GM18868 (cell line): ENCODE measurements around the gene TRAK2.
"Not testable (repeated sequence)": the region's sequence is repeated elsewhere in the genome, so short reads cannot be mapped to it uniquely, and the experiment has no call there.

Experiments used
- ATAC-seq: cut with Tn5 transposase; IDR thresholded peaks from one replicate; pipeline ENCODE4 v1.9.1; 2021; ENCODE audit warnings: mild to moderate bottlenecking, moderate library complexity; ENCODE audit not compliant: unreplicated experiment

TRAK2 gene

DNA sequence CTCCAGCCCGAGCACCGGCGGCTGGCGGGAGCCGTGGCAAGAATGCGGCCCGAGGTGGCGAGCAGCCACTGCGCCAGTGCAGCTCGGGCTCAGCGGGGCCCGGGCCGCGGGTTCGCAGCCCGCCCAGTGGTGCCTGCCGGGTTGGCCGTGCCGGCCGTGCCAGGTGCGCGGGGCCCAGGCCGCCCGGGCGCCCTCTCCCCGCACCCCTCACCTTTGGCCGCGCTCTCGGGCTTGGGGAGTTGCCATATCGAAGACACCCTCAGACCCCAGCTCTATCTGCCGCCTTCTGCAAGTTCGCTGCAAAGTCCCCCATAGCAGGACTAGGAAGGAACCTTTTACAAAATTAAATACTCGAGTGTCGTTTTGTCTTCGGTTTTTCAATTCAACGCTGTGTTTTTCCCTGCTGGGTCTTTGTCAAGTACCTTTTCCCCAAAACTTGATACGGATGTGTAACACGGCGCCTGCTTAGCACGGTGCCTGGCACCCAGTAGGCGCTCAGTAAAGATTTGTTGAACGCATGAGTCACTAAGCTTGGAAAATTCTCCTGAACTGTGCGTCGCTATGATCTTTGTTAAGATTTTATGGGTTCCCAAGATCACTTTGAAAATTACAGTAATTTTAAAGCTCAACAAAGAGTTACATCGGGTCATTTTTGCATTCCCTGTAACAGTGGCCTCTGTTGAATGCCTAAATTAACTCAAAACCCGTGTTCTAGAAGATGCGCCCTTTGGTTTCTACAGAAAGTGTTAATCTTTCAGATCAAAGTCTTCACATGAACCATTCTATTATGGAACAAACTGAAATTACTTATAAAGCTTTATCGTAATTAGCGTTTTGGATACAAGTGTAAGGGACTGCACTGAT lies 1.0 kb upstream of the TRAK2 start:
- ATAC-seq = no peak

DNA sequence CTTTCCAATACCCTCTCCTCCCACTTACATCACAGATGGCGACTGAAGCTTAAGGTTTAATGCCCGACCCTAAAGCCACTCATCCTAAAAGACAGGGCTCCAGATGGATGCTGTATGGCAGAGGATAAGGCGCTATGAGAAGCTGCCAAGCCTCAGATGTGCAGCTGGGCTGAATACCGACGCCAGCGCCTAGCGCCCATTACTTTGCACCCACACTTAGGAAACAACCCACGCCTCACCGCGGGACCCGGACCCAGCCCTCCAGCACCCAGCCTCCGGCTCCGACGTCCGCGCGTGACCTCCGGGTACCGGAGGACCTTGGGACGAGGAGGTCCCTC lies 335 bp downstream of the TRAK2 start:
- ATAC-seq = no peak

DNA sequence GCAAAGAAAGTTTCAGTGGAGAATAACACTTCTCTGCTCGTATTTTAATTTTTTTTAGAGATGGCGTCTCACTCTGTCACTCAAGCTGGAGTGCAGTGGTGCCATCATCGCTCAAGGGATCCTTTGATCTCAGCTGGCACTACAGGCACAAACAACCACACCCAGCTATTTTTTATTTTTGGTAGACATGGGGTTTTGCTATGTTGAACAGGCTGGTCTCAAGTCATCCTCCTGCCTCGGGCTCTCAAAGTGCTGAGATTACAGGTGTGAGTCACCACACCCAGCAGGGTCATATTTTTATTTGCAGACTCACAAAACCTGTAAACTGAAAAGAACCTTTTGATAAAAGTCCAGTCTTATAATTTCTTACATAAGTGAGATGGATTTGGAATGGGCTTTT lies 2.6 kb downstream of the TRAK2 start:
- no peak for ATAC-seq

DNA sequence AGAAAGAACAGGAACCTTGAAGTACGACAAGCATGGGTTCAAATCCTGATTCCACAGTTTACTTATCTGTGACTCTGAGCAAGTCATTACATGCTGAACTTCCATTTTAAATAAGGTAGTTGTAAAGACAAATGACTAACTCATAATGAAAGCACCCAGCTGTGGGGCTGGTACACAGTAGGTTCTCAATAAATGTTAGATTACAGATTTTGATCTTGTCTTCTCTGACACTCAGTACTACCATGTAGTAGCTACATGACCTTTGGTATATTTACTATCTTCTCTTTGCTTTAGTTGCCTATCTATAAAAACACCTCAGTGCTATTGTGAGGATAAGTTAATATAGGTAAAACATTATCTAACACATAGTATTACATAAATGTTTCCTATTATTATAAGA lies 3.2 kb downstream of the TRAK2 start:
- ATAC-seq = no peak

DNA sequence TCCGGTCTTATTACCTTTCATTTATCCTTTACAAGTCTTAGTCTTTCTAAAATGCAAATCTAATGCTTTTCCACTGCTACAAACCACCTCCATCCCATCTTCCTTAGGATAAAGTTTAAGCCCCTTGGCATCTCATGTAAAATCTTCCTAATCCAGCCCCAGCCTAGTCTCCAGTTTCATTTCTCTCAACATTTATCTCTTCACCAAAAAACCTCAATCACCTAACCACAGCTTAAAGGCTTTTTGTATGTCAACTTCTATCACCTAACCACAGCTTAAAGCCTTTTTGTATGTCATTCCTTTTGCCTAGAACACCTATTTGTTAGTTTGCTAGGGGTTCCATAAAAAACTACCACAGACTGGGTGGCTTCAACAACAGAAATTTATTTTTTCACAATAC lies 4.2 kb downstream of the TRAK2 start:
- no peak for ATAC-seq

DNA sequence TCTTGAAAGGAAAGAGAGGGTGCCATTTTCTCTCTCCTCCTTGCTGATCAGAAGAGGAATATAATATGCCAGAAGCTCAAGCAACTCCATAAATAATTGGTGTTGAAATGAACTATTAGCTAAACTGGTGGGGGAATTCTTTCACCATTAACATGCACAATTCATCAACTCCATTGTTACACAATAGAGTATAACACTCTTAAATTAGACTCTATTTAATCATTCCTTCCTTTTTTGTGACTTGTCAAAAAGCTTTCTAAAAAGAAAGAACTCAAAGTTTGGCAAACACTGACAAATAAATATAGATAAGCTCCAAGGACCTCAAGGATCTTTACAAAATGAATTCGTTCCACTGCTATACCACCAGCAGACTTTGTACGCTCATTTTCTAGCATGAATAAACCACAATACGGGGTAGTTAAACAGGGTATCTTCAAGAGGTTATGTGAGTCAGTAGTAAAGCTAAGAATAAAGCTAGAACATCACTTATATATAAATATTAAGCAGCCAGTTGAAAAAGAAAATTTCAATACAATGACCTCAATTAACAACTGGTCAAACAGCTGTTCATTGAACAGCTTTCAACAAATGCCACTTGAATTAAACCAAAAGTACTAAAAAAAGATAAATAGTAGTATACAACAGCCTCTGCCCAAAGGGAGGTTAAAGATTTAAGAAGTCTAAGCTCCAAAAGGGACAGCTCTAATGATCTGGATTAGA lies 6.4 kb downstream of the TRAK2 start:
- no peak for ATAC-seq

DNA sequence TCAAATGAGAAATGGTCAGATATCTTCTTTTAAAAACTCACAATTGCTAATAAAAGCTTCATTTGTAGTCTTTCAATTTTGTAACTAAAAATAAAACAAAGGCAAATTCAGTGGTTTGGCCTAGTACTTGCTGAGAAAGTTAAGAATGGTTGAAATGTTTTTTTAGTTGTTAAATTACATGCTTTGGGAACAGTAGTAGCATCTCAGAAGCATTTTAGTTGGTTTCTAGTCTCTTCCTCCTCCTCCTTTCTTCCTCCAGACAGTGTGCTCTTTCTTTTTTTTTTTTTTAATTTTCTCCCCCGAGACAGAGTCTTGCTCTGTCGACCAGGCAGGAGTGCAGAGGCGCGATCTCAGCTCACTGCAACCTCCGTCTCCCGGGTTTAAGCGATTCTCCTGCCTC lies 9.8 kb downstream of the TRAK2 start:
- ATAC-seq = no peak

DNA sequence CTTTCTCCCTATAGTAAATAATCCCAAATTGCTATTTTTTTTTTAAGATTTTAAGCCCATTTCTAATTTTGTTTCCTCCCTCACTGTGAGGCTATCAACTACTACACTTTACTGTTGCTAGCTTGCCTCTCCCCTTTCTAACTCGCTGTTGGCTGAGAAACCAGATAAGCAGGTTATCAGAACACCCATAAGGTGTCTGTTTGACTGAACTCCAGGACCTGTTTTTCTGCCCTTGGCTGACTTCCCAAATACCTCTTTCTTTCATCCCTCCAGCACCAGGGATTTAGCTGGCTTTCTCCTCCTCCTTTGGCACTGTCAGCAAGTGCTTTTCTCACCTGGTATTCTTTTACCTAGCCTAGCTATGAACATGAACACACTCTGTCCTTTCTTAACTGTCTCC lies 11.1 kb downstream of the TRAK2 start:
- ATAC-seq = no peak

DNA sequence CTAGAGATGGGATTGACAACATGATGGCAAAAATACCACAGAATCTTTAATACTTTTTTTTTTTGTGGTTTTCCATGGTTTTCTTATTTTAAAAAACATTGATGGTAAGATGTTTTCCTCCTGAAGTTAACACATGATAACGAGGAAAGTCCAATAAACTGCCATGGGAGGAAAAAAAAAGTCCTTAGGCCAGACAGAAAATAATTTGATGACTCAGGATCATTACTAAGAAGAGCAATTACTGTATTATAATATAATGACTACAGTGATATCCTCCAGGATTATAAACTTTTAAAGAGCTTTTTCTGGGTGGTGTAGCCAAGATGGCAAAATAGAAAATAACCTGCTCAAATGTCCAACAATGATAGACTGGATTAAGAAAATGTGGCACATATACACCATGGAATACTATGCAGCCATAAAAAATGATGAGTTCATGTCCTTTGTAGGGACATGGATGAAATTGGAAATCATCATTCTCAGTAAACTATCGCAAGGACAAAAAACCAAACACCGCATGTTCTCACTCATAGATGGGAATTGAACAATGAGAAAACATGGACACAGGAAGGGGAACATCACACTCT lies 11.8 kb downstream of the TRAK2 start:
- not testable (repeated sequence) for ATAC-seq

DNA sequence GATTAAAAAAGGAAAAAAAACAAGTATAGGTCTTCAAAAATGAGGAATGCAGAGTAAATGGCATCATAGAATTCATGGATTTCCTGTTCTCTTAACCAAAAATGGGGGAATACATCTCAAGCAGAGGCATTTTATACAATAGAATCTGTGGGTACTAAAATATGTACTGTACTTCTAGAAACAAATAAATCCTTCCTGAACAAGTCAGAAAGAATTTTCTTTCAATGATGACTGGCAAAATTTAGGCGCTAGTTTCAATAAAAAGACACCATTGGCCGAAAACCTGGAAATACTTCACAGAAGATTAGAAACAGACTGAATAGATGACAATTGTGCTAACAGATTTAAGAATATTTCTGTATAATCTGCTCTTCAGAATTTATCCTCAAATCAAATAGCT lies 15.1 kb downstream of the TRAK2 start:
- no peak for ATAC-seq

DNA sequence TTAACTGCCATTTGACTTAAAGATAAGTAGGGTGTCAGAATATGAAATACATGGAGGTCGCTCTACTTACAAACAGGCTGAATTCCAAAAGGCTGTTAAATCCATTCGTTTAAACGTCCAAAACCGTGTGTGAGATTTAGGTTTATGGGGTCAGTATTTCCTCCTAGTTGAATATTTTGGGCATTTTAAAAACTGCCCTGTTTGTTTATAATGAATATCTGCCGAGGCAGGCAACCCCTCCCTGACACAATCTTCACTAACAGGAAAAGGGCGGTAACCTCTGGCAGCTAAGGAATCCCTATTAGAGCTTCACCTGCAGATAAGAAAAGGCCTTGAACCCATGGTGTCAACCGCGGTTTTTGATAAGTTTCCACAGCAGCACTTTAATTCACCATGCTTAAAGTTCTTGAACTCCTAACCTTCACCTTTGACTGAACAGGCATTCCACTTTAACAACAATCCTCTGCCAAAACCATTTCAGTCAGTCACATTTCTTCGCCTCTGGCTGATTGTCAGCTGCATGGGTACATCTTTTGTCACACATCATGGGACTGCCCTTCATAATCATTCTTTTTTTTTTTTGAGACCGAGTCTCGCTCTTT lies 17.8 kb downstream of the TRAK2 start:
- no peak for ATAC-seq

DNA sequence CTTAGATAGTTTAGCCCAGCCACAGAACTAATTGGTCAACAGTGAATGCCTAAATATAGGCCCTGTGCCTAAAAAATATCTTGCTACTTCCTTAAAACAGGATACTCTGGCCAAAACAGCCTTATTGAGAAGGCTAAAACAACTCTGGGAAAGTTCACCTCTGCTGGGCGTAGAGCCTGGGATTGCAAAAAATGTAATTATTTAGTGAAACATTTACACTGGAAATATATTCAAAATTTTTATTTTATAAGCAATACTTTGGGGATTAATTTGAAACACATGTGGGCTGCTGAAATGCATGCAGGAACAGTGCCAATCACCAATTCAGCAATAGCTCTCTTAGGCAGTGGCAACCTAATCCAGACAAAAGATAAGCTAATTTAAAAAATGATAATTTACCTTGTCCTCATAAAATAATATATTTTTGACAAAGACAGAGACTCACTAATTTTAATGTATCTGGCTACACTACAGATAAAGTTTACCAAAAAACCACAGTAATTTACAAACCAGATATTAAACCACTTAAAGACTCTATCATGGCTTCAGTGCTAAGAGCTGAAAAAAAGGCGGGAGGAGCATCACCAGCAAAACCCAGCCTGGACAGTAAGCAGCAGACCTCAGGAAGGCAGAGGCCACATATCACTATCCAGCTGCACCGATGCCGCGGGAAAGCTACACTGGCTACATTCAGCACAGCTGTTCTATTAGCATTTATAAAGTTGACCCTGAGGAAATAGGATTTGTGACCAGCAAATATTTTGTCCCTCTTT lies 18.5 kb downstream of the TRAK2 start:
- ATAC-seq = no peak

DNA sequence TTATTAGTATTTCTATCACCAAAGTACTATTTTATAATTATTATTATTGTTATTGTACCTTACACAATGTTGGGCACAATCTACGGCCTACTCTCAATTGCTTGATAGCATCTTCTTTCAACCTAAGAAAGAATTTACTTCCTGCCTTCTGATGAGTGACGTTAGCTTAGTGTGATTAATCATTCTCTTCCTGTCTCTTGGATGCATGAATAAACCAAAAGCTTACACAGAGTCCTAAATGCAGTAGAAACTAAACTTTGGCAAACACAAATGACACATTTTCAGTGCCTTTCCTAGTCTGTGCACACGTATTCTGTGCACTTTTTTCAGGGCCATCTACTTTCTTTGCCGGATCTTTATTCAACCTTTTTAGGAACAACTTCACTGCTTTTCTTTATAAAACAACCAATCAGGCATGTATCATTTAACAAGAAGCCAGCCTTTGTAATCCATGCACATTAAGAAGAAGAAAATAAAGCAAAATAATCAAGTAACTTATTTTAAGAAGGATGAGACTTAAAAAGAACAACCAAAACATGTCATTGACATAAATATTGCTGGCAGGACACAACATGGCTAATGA lies 19.1 kb downstream of the TRAK2 start:
- no peak for ATAC-seq

DNA sequence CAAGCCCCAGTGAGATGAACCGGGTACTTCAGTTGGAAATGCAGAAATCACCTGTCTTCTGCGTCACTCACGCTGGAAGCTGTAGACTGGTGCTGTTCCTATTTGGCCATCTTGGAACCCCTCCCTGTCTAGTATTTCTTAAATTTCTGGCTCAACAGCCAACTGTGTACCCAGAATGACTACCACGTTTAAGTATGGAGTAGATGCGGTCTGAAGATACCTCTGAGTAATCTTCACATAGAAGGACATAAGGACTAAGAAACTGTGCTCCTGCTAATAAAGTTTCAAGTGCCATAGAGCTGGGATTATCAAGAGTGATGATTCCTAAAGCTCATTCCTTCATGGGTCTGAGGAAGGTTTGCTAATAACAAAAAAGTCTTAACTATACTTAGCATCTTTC lies 20.4 kb downstream of the TRAK2 start:
- ATAC-seq = no peak

DNA sequence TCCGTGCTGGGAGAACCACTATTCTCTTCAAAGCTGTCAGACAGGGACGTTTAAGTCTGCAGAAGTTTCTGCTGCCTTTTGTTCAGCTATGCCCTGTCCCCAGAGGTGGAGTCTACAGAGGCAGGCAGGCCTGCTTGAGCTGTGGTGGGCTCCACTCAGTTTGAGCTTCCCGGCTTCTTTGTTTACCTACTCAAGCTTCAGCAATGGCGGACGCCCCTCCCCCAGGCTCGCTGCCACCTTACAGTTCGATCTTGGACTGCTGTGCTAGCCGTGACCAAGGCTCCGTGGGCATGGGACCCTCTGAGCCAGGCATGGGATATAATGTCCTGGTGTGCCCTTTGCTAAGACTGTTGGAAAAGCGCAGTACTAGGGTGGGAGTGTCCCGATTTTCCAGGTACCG lies 20.9 kb downstream of the TRAK2 start:
- not testable (repeated sequence) for ATAC-seq

DNA sequence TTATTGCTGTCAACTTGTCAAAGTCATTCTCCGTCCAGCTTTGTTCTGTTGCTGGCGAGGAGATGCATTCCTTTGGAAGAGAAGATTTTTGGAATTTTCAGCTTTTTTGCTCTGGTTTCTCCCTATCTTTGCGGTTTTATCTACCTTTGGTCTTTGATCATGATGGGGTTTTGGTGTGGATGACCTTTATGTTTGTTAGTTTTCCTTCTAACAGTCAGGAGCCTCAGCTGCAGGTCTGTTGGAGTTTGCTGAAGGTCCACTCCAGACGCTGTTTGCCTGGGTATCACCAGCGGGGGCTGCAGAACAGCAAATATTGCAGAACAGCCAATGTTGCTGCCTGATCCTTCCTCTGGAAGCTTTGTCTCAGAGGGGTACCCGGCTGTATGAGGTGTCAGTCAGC lies 21.4 kb downstream of the TRAK2 start:
- not testable (repeated sequence) for ATAC-seq

DNA sequence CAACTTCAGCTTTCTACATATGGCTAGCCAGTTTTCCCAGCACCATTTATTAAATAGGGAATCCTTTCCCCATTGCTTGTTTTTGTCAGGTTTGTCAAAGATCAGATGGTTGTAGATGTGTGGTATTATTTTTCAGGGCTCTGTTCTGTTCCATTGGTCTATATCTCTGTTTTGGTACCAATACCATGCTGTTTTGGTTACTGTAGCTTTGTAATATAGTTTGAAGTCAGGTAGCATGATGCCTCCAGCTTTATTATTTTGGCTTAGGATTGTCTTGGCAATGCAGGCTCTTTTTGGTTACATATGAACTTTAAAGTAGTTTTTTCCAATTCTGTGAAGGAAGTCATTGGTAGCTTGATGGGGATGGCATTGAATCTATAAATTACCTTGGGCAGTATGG lies 22.9 kb downstream of the TRAK2 start:
- not testable (repeated sequence) for ATAC-seq

DNA sequence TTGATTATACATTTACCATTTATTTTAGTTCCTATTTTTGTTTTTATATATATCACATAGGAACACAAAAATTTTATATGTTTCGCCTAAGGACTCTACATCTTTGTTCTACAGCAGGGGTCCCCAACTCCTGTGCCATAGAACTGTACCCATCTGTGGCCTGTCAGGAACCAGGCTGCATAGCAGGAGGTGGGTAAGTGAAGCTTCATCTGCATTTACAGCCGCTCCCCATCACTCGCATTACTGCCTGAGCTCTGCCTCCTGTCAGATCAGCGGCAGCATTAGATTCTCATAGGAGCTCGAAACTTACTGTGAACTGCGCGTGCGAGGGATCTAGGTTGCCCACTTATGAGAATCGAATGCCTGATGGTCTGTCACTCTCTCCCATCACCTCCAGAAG lies 25.3 kb downstream of the TRAK2 start:
- ATAC-seq = no peak

DNA sequence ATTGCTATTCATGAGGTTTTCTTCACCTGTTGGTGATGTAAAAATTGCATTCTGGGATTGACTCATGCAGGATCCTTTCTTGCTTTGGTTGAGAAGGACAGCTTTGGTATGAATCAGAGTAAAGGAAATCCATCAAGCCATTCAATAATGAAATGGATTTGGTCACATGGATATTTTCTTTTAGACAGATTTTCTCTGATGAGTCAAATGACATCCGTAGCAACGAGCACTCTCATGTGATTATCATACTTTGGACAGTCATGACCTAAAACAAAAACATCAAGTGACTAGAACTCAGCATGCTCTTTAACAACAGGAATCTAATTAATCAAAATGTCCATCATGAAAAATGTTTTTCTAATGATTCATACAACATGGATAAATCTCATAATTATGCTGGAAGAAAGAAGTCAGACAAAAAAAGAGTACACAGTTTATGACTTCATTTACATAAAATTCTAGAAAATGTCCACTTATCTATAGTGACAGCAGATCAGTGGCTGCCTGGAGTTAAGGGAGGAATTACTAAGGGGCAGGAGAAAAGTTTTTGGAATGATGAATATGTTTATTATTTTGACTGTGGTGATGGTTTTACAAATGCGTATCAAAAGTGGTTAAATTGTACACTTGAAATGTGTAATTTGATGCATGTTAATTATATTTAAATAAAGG lies 30.7 kb downstream of the TRAK2 start:
- ATAC-seq = no peak

DNA sequence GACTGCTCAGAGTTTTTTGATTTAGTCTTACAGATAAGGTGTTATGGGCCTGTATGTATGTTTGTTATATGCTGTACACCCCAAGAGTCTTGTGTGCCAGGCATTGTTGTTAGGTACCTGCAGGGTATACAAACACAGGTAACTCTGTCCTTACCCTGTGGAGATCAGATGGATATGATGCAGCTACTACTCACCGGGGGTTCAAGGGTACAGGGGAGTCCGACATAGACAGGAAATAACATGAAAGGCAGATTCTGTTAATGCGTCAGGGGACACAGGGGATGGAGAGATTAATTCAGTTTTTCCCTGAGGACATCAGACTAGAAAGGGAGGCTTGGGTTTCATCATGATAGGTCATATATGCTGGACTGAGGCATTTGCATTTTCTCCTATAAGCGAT lies 31.3 kb downstream of the TRAK2 start:
- ATAC-seq = no peak
